GM12891 (cell line): ENCODE data around the gene ASB3.

ENCODE experiments used
- POLR2A ChIP-seq: IDR thresholded peaks from 2 replicates; pipeline ENCODE4 v1.6.1; 2011; ENCODE audit warnings: low read depth, low read length, control low read depth
- POLR2AphosphoS5 ChIP-seq: IDR thresholded peaks from 2 replicates; pipeline ENCODE4 v1.6.1; 2011; ENCODE audit warnings: low read depth, low read length, control low read depth
- SPI1 ChIP-seq: IDR thresholded peaks from 2 replicates; pipeline ENCODE4 v1.6.1; 2011; ENCODE audit warnings: low read depth, low read length, control low read depth
- TAF1 ChIP-seq: IDR thresholded peaks from 2 replicates; pipeline ENCODE4 v1.6.1; 2011; ENCODE audit warnings: low read depth, low read length, control low read depth

GRCh38 chr2:53793821-53794220 is 7.1 kb upstream of the ASB3 start:
- no peak for TF ChIP-seq POLR2A
- no peak for TF ChIP-seq SPI1
- no peak for TF ChIP-seq POLR2AphosphoS5
- TF ChIP-seq TAF1 = no peak
